HG03520 (cell line): ENCODE results near the gene CDX2.
"Not testable (repeated sequence)": the region's sequence is repeated elsewhere in the genome, so short reads cannot be mapped to it uniquely, and the experiment has no call there.

Source experiments
- ATAC-seq: cut with Tn5 transposase; IDR thresholded peaks from one replicate; pipeline ENCODE4 v1.9.1; 2021; ENCODE audit warnings: mild to moderate bottlenecking, moderate library complexity; ENCODE audit not compliant: unreplicated experiment

Gene CDX2

DNA sequence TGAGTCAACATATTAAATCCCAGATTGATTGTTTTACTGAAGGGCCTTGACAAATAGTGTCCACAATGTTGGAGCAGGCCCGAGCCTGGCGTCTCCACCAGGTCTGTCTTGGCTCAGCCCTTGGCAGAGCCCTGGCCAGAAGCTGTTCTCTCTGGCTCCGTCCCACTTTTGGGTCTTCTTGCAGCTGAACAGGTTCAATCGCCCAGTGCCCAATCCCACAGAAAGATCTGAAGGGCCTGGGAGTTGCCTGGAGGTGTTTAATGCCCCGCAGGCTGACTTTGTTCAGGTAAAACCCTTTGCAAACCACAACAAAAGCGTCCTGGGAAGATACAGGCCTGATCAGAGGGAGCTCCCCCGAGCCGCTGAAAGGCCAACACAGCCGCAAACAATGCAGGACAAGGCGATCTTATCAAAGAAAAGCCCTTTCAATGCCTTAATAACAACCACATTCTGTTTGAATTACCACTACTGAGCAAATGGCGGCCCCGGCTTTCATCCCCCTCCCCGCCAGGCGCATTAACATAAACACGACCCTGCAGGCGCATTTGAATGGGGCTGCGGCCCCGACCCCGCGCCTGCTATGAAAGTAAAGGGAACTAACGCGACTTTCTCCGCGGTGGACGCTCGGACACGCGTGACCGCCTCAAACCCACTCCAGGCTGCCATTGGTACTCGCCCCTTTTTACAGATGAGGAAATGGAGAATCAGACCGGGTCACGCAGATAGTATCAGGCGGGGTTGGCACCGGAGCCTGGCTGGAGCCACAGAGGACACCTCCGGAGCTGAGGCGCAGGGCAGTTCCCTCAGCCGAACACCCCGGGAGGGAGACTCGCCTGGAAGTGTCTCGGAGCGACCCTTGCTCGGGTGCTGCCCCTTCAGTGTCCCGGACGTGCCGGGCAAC is 3.1 kb downstream of the CDX2 start:
- ATAC-seq = no peak

DNA sequence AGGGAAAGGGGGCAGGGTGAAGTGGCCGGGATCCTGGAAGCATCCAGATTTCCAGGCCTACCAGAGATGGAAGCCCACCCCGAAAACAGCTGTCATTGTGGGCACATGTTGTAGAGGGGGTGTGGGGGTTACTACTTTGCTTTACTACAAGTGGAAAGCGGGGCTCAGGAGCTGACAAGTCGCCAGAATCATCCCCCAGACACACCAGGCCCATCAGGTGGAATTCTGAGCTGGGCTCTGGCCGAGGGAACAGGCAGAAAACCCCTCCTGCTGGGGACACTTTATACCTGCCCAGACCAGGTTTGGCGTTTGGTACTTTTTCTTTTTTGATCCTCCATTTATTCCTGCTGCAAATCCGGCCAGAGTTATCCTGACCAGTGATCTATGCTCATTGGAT is 3.8 kb downstream of the CDX2 start:
- no peak for ATAC-seq

GRCh38 chr13:27964741-27965323 is 4.3 kb downstream of the CDX2 start:
- no peak for ATAC-seq

GRCh38 chr13:27964206-27964605 is 4.9 kb downstream of the CDX2 start:
- not testable (repeated sequence) for ATAC-seq

DNA sequence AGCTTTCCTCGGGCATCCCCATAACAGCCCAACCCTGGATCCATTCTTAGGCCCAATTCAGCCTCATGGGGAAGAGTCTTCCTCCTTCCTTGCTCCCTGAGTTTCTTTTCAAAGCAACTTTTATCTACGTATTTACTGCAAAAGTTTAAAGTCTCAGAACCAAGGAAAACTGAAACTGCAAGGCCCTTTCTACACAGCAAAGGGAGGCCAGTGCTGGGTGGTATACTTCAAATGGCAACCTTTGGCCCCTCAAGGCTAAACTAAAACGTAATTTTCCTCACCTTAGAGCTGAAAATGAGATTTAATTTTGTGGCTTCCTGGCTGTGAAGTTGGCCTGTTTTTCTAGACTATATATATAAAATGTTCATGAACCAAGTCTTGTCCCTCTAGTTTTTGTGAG is 5.6 kb downstream of the CDX2 start:
- ATAC-seq = no peak

GRCh38 chr13:27962982-27963381 is 6.1 kb downstream of the CDX2 start:
- no peak for ATAC-seq

- ATAC-seq = no peak
Measured at GRCh38 chr13:27962128-27962841, 6.8 kb downstream of the CDX2 start.

- ATAC-seq = no peak
Measured at GRCh38 chr13:27961227-27962085, 7.7 kb downstream of the CDX2 start.

DNA sequence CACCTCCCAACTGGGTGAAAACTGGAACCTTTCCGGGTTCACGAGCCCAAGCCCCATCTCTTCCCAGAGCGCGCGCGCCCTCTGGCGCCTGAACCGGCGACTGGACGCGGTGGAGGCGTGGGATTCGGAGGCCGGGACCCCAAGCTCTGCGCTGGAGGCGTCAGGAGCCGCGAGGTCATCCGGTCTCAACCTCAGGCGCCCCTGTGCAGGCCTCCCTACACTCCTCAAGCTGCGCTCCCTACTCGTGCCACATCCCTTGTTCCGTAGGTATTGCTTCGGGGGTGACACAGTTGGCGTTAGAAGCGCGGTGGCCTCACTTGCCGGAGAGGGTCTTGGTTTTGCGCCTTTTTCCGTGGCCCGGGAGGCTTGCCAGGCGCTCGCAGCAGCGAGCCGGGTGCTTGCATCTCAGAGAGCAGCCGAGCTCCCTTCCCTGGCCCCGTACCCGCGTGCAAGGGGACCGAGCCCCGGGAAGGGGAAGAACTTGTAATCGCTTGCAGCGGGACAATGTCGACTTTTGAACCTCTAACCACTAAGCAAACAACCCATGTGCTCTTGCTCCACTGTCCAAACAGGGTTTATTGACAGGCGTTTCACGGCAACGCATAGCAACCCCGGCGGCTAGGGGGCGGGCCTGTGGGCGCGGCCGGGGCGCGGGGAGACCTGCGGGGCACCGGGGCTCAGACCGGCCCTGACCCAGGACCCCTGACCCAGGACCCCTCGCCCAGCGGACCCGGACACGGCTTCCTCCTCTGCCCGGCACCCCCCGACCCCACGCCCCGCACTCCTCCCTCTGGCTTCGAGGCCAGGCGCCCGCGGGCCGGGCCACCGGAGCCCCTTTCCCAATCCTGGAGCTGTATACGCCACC is 8.5 kb downstream of the CDX2 start:
- no peak for ATAC-seq

GRCh38 chr13:27959976-27960361 is 9.1 kb downstream of the CDX2 start:
- no peak for ATAC-seq

DNA sequence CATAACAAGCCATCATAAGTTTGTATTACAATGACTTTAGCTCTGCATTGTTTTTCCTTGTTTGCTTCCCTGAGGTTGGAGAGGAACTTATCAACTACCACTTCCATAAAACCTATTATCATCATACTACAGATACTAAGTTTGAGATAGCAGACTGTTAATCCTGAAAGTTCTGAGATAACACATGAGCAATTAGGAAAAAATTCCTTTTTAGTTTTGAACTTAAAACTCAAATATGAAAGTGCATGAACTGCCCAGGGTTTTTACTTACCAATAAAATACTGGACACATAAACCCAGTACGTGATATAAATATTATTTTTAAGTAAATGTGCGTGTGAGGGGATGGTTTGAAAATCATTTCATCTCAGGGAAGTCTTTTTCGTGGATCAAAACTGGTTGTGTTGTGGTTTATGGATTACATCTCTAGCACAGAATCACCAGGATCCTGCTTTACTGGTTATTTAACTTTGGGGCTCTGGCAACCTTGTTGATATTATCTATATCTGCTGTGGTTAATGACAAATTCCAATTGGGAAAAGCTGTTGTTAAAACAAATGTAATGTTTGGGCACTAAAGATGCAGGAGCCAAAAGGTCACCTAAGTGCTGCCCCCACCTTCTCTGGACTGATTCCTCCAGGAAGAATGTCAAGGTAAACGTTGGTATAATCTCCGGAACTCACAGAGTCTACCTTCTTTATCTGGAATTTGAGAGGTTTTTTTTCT is 12.4 kb downstream of the CDX2 start:
- ATAC-seq = no peak

- ATAC-seq = no peak
Measured at GRCh38 chr13:27955014-27955591, 14.0 kb downstream of the CDX2 start.

DNA sequence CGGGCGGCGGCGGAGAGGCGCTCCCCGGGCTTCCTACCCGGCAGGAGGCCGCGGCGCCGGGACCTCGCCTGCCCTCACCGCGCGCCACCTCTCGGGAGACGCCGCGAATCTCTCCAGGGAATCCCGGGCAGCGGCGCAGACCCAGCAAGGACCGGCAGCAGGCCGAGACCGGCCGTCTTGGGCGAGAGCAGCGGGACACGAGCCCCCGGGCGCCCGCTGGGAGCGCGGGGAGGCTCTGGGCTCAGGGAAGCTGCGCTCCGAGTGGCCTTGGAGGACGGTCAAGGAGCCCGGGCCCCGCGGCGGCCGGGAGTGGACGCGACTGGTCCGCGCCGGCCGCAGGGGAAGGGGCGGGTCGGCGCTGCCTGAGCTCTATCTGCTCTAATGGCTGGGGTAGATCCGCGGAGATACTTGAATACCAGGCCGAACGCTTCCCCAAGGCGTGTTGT is 14.7 kb downstream of the CDX2 start:
- ATAC-seq = no peak

GRCh38 chr13:27953676-27954405 is 15.3 kb downstream of the CDX2 start:
- ATAC-seq = peak; percentile 72

DNA sequence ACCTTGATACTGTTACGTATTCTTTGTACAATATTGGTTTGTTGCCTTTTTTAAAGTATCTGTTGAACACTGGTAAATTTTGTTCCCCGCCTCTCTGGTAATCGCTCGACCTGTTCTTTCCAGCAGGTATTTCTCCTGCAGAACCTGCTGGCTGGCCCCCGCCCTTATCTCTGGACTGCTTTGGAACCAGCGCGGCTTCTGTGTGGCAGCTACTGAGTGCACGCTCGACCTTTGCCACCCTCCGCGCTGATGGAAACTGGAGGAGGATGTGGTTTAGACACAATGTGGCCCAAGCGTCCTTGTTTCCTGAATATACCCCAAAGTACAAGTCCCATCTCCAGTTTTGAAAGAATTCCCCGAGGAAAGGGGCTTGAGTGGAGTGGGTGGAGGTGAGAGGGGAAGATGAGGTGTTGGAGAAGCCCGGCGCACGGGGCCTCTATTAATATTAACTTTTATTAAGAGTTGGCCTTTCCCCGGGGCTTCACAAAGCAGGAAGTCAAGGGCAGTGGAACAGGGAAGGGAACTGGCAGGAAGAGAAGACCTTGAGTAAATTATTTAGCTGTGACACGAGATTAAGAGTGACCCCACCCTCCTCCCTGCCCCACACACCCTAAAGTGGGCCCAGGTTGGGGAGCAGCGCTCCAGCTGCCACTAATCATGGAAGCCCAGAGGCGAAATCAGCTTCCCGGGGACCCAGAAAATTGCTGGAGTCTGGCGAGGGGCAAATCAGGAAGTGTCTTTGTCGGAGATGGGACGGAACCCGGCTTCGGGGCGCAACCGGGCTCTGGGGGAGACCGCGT is 16.0 kb downstream of the CDX2 start:
- no peak for ATAC-seq

DNA sequence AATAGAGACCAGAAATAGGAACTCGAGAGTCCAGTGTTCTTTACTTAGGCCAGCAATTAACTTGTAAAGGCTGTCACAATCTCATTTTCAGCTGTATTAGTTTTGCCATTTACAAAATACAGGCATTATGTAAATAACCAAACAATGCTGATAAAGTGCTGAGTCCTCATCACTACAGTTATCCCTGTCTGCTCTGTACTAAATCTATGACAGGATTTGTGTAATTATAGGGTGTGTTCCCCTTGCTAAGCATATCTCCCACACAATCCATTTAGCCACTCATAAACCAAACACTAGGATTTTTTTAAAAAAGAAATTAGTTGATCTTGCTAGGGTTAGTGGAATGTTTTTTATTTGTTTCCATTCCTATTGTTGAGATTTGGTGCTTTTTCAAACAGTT is 26.1 kb downstream of the CDX2 start:
- no peak for ATAC-seq

DNA sequence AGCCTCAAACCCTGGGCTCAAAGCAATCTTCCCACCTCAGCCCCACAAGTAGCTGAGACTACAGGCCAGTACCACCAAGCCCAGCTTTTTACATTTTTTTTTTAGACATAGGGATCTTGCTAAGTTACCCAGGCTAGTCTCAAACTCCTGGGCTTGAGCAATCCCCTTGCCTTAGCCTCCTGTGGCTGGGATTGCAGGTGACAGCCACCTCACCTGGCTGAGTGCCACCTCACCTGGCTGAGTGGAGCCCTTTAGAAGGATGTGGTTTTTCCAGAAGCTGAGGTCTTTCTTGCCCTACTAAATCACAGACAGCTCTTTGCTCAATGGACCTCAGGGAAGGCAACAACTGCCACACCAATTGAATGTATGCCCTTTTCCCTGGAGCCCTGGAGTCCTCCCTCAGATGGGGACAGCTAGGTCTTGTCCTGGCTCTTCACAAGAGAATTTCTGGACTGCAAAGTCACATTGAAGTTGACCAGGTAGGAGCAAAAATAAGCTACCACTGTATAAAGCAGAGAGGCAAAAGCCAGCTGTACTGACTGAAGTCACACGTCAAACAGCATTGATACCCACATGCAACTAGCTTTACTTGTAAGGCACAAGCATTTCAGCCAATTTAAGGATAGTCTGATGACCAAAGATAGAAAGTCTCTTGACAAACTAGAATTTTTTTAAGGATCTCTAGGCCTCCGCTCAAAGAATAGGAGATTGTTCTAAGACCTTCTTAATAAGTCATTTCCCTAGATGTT is 35.4 kb downstream of the CDX2 start:
- ATAC-seq = no peak
